Chondrocyte (in vitro differentiated cells): ENCODE measurements around the gene NARF. TPM values are rescaled to one million over a fixed set of nuclear protein-coding genes. Genes with fewer than 3 reads are reported as not detected.

Source experiments
- DNase-seq: peaks from one replicate; pipeline ENCODE4 v3.0.0; 2021; ENCODE audit warnings: mixed read lengths, low spot score
- H3K27ac Mint-ChIP-seq: one replicate; pipeline ENCODE4 v1.8.0; 2021; ENCODE audit warnings: mild to moderate bottlenecking, moderate library complexity, mixed read lengths; ENCODE audit not compliant: unreplicated experiment
- H3K27me3 Mint-ChIP-seq: 2 replicates; pipeline ENCODE4 v1.8.0; 2021; ENCODE audit warnings: low read depth, mixed read lengths
- H3K36me3 Mint-ChIP-seq: 2 replicates; pipeline ENCODE4 v1.8.0; 2021; ENCODE audit warnings: low read depth, mixed read lengths
- H3K4me1 Mint-ChIP-seq: 2 replicates; pipeline ENCODE4 v1.8.0; 2021; ENCODE audit warnings: low read depth, mild to moderate bottlenecking, mixed read lengths
- H3K4me3 Mint-ChIP-seq: one replicate; pipeline ENCODE4 v1.8.0; 2021; ENCODE audit warnings: mild to moderate bottlenecking, moderate library complexity, mixed read lengths; ENCODE audit not compliant: unreplicated experiment
- H3K9me3 Mint-ChIP-seq: 2 replicates; pipeline ENCODE4 v1.8.0; 2021; ENCODE audit warnings: low read depth, mixed read lengths
- total RNA-seq: library from RNA; stranded (reverse); gene quantifications from 3 replicates; pipeline ENCODE4 v1.2.1, GENCODE V29; 2021
- TF ChIP-seq, protein P1 (sequence below): fragments of 200-600 bp; sonication (generic); IDR thresholded peaks from 2 replicates; pipeline ENCODE4 v1.5.0; 2021; ENCODE audit warnings: antibody characterized with exemption, mild to moderate bottlenecking, moderate library complexity

The NARF gene
- total RNA-seq, 1 donor from 2014 or later, result 68.9 TPM

DNA sequence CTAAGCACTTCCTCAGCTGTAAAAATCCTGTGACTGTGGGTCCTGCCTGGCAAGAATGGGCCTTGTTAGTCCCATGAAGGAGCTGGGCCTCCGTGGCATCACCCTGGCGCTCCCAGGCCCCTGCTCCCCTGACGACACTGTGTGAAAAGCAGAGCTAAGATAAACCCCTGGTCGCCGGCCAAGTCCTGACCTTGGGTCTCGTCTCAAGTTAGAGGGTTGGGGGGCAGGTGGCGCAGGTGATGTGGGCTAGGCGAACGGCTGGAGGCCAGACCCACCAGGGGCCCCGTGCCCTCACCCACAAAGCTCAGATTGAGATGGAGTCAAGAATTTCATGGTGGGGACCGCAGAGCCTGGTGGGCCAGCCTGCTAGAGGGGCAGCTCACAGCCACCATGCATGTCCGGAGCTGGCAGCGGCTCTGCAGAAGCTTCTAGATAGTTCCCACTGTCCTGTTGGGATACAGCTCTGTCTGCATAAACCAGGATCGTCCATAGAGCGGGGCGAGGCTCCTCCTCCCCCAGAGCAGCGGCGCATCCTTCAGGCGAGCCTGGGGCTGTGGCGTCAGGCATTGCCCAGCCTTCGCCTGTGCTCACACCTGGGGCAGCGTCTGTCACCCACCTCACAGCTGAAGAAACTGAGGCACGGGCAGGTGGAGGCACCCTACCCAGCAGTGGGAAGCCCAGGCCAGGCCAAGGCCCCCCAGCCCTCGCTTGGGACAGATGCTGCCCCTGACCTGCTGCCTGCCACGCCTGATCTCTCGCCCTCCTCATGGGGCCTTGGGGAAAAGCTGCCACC is 19.9 kb upstream of the NARF start:
- Mint-ChIP-seq H3K9me3 (no peaks in the 10 kb centered on the region), H3K36me3 (no peaks in the 10 kb centered on the region), H3K4me1 (peaks cover 3% of the 10 kb centered on the region), H3K4me3 (no peak overlapping the region), H3K27me3 (no peaks in the 10 kb centered on the region), H3K27ac (no peak overlapping the region)
- no peak for DNase-seq
- TF ChIP-seq, protein P1, sequence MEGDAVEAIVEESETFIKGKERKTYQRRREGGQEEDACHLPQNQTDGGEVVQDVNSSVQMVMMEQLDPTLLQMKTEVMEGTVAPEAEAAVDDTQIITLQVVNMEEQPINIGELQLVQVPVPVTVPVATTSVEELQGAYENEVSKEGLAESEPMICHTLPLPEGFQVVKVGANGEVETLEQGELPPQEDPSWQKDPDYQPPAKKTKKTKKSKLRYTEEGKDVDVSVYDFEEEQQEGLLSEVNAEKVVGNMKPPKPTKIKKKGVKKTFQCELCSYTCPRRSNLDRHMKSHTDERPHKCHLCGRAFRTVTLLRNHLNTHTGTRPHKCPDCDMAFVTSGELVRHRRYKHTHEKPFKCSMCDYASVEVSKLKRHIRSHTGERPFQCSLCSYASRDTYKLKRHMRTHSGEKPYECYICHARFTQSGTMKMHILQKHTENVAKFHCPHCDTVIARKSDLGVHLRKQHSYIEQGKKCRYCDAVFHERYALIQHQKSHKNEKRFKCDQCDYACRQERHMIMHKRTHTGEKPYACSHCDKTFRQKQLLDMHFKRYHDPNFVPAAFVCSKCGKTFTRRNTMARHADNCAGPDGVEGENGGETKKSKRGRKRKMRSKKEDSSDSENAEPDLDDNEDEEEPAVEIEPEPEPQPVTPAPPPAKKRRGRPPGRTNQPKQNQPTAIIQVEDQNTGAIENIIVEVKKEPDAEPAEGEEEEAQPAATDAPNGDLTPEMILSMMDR, result no peak

GRCh38 chr17:82439194-82439828 is 19.2 kb upstream of the NARF start:
- no peaks in the 10 kb centered on the region for H3K27me3 Mint-ChIP-seq
- H3K36me3 Mint-ChIP-seq, result no peaks in the 10 kb centered on the region
- no peaks in the 10 kb centered on the region for H3K9me3 Mint-ChIP-seq
- H3K4me3 Mint-ChIP-seq, result no peak overlapping the region
- H3K4me1 Mint-ChIP-seq, result peaks cover 3% of the 10 kb centered on the region
- no peak for DNase-seq
- no peak overlapping the region for H3K27ac Mint-ChIP-seq
- TF ChIP-seq, protein P1, result no peak

DNA sequence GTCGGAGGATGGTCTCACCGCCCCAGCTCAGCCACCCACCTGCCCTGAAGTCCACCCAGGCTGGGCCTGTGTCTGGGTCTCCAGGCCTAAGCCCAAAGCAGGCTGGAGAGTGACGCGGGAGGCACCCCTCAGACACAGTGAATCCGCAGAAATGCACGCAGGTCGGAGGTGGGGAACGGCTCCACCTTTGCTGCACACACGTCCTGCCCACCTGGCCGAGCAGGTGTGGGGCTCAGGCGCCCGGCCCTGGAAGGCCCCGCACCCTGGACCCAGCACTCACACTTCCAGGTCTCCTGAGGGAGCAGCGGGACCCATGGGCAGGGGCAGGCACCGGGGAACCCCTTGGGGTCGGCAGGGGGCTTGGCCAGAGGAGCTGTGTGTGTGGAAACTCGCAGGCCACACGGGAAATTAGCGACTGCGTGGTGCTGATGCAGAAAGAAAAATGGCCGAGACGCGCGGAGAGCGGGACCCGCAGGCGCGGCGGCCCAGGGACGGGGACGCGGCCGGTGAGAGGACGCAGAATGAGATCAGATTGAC is 18.6 kb upstream of the NARF start:
- no peak for DNase-seq
- no peak overlapping the region for H3K27ac Mint-ChIP-seq
- H3K4me1 Mint-ChIP-seq, result peaks cover 3% of the 10 kb centered on the region
- TF ChIP-seq, protein P1, result no peak
- H3K27me3 Mint-ChIP-seq, result no peaks in the 10 kb centered on the region
- H3K9me3 Mint-ChIP-seq, result no peaks in the 10 kb centered on the region
- H3K36me3 Mint-ChIP-seq, result no peaks in the 10 kb centered on the region
- H3K4me3 Mint-ChIP-seq, result no peak overlapping the region

- Mint-ChIP-seq H3K27me3 (no peaks in the 10 kb centered on the region), H3K4me3 (no peak overlapping the region), H3K36me3 (no peaks in the 10 kb centered on the region), H3K4me1 (no peaks in the 10 kb centered on the region), H3K27ac (no peak overlapping the region), H3K9me3 (no peaks in the 10 kb centered on the region)
- no peak for DNase-seq
- TF ChIP-seq, protein P1, result no peak
Measured at GRCh38 chr17:82440469-82440981, 18.0 kb upstream of the NARF start.

GRCh38 chr17:82440991-82441627 is 17.4 kb upstream of the NARF start:
- Mint-ChIP-seq H3K4me3 (no peak overlapping the region), H3K27me3 (no peaks in the 10 kb centered on the region), H3K27ac (no peak overlapping the region), H3K4me1 (no peaks in the 10 kb centered on the region), H3K9me3 (no peaks in the 10 kb centered on the region), H3K36me3 (no peaks in the 10 kb centered on the region)
- no peak for DNase-seq
- TF ChIP-seq, protein P1, result no peak
